HCT116 (cell line): ENCODE results near the gene TRAPPC12. TPM values are rescaled to one million over a fixed set of nuclear protein-coding genes. Genes with fewer than 3 reads are reported as not detected.

Experiments
- ATAC-seq: fragments of 200-7000 bp; cut with Tn5 transposase; 2 replicates; pipeline ENCODE4 v1.9.1; 2020; ENCODE audit warnings: mild to moderate bottlenecking, moderate library complexity
- BruUV-seq: library from RNA; stranded (reverse); fragments of 400-500 nt; replicated peaks from 2 replicates; lab custom pipeline; 2021; lab: Mats Ljungman, UMichigan
- CTCF ChIA-PET: fragments of 300-600 bp; sonication (Branson Sonifier 250); formaldehyde crosslinking; loops from one replicate; lab custom pipeline; 2021; ENCODE audit warnings: antibody characterized with exemption; lab: Charles Lee
- POLR2A ChIA-PET: fragments of 300-600, 350-600 bp; sonication (Branson Sonifier 250); formaldehyde crosslinking; loops from one replicate; lab custom pipeline; 2021; ENCODE audit warnings: antibody characterized with exemption; lab: Charles Lee
- RAD21 ChIA-PET, 2 experiments: fragments of 300-600 bp; sonication (Branson Sonifier 250); formaldehyde crosslinking; loops; one replicate each; lab custom pipeline; 2023; ENCODE audit warnings: low total read pairs in 2 of 2; ENCODE audit not compliant: uncharacterized antibody in 2 of 2, unreplicated experiment in 2 of 2, low non-redundant PET in 1 of 2; lab: Charles Lee
- DNase-seq: peaks from one replicate; pipeline ENCODE4 v3.0.0-alpha.2; 2010; ENCODE audit warnings: low read depth, low spot score
- H2AFZ ChIP-seq: fragments of 200-600 bp; shearing (Covaris generic), sonication (generic); 2 replicates; pipeline ENCODE4 v1.6.1; 2017; ENCODE audit warnings: low read depth, mixed run types, mixed read lengths, antibody characterized with exemption, low read length; ENCODE audit not compliant: poor library complexity, severe bottlenecking
- H3K27ac ChIP-seq: 2 replicates; pipeline ENCODE4 v1.5.1; 2012; ENCODE audit warnings: low read depth, low read length
- H3K27me3 ChIP-seq: fragments of 200-600 bp; sonication (generic); 2 replicates; pipeline ENCODE4 v1.6.1; 2016; ENCODE audit warnings: mixed run types, low read length, mixed read lengths; ENCODE audit not compliant: insufficient read depth
- H3K36me3 ChIP-seq, 2 experiments: fragments of 200-500 bp in 1 of 2; fragments of 200-600 bp in 1 of 2; sonication (Bioruptor generic) in 1 of 2; sonication (generic) in 1 of 2; 2 replicates each; pipeline versions ENCODE4 v1.5.1 to v1.6.1; 2014 to 2016; ENCODE audit warnings: low read length in 2 of 2, inconsistent platforms in 1 of 2, mixed read lengths in 1 of 2, mixed run types in 1 of 2; ENCODE audit not compliant: insufficient read depth in 2 of 2, control insufficient read depth in 1 of 2
- H3K4me1 ChIP-seq, 2 experiments: fragments of 200-600 bp in 1 of 2; sonication (generic) in 1 of 2; 2 replicates each; pipeline versions ENCODE4 v1.5.1 to v1.6.1; 2012 to 2017; ENCODE audit warnings: low read length in 2 of 2, inconsistent platforms in 1 of 2, mild to moderate bottlenecking in 1 of 2, mixed read lengths in 1 of 2, mixed run types in 1 of 2, moderate library complexity in 1 of 2; ENCODE audit not compliant: insufficient read depth in 2 of 2, control insufficient read depth in 1 of 2
- H3K4me2 ChIP-seq: fragments of 200-600 bp; sonication (generic); 2 replicates; pipeline ENCODE4 v1.6.1; 2017; ENCODE audit warnings: mixed run types, low read length, mixed read lengths
- H3K4me3 ChIP-seq, 2 experiments: fragments of 200-600 bp in 1 of 2; sonication (generic) in 1 of 2; replicated peaks in 1 of 2; 2 replicates each; pipeline ENCODE4 v1.5.1; 2011 to 2016; ENCODE audit warnings: low read length in 2 of 2, control low read depth in 1 of 2, low read depth in 1 of 2, mild to moderate bottlenecking in 1 of 2, mixed read lengths in 1 of 2, mixed run types in 1 of 2
- H3K79me2 ChIP-seq: fragments of 200-600 bp; sonication (generic); 2 replicates; pipeline ENCODE4 v1.6.1; 2017; ENCODE audit warnings: mild to moderate bottlenecking, mixed run types, low read length, moderate library complexity, mixed read lengths; ENCODE audit not compliant: insufficient read depth
- H3K9ac ChIP-seq: fragments of 200-600 bp; sonication (generic); 2 replicates; pipeline ENCODE4 v1.6.1; 2016; ENCODE audit warnings: low read length, mixed read lengths
- H3K9me2 ChIP-seq: fragments of 200-600 bp; sonication (generic), shearing (Covaris generic); 2 replicates; pipeline ENCODE4 v1.6.1; 2017; ENCODE audit warnings: mixed run types, mild to moderate bottlenecking, moderate library complexity; ENCODE audit not compliant: insufficient read depth
- H3K9me3 ChIP-seq, 2 experiments: fragments of 200-500 bp in 1 of 2; fragments of 200-600 bp in 1 of 2; sonication (Bioruptor generic) in 1 of 2; sonication (generic) in 1 of 2; 2 replicates each; pipeline ENCODE4 v1.6.1; 2014 to 2017; ENCODE audit warnings: low read length in 2 of 2, mixed read lengths in 2 of 2, inconsistent platforms in 1 of 2, low read depth in 1 of 2, mild to moderate bottlenecking in 1 of 2, mixed run types in 1 of 2, moderate library complexity in 1 of 2; ENCODE audit not compliant: control insufficient read depth in 1 of 2, insufficient read depth in 1 of 2
- H4K20me1 ChIP-seq: fragments of 200-600 bp; sonication (generic), shearing (Covaris generic); 2 replicates; pipeline ENCODE4 v1.6.1; 2017; ENCODE audit warnings: mixed run types, mild to moderate bottlenecking, moderate library complexity; ENCODE audit not compliant: insufficient read depth
- CEBPB ChIP-seq: IDR thresholded peaks from 2 replicates; pipeline ENCODE4 v1.6.1; 2012; ENCODE audit warnings: low read depth
- EGR1 ChIP-seq: IDR thresholded peaks from 2 replicates; pipeline ENCODE4 v1.6.1; 2012; ENCODE audit warnings: low read depth
- FOSL1 ChIP-seq: IDR thresholded peaks from 2 replicates; pipeline ENCODE4 v1.6.1; 2012; ENCODE audit warnings: low read depth
- RAD21 ChIP-seq: IDR thresholded peaks from 2 replicates; pipeline ENCODE4 v1.6.1; 2012; ENCODE audit warnings: low read depth, mild to moderate bottlenecking
- SIN3A ChIP-seq: IDR thresholded peaks from 2 replicates; pipeline ENCODE4 v1.6.1; 2012; ENCODE audit warnings: low read depth
- TCF7L2 ChIP-seq: IDR thresholded peaks from 2 replicates; pipeline ENCODE4 v1.7.0; 2011; ENCODE audit warnings: borderline replicate concordance, inconsistent platforms; ENCODE audit not compliant: insufficient read depth, insufficient read length; ENCODE audit errors: extremely low read depth
- YY1 ChIP-seq: IDR thresholded peaks from 2 replicates; pipeline ENCODE4 v1.6.1; 2011; ENCODE audit warnings: low read length, low read depth, moderate library complexity, mild to moderate bottlenecking; ENCODE audit not compliant: insufficient replicate concordance; ENCODE audit errors: extremely low read depth
- ZNF274 ChIP-seq: fragments of 200-500 bp; sonication (Bioruptor generic); IDR thresholded peaks from 2 replicates; pipeline ENCODE4 v1.6.1; 2014; ENCODE audit warnings: mild to moderate bottlenecking, low read depth, low read length, inconsistent platforms
- intact Hi-C: fragments of 100-400 bp; cut with micrococcal nuclease; formaldehyde crosslinking; loops from 2 replicates; pipeline ENCODE4 v1.10.0; 2022
- total RNA-seq: library from RNA; stranded (reverse); gene quantifications from one replicate; pipeline ENCODE4 v1.2.1, GENCODE V29; 2021; ENCODE audit not compliant: unreplicated experiment
- TF ChIP-seq, protein P1 (sequence below): IDR thresholded peaks from 2 replicates; pipeline ENCODE4 v1.6.1; 2012
- TF ChIP-seq, protein P2 (sequence below): IDR thresholded peaks from 2 replicates; pipeline ENCODE4 v1.6.1; 2012
- TF ChIP-seq, protein P3 (sequence below): IDR thresholded peaks from 2 replicates; pipeline ENCODE4 v1.6.1; 2011; ENCODE audit warnings: mild to moderate bottlenecking, low read length, moderate library complexity; ENCODE audit not compliant: insufficient replicate concordance; ENCODE audit errors: extremely low read depth

TRAPPC12 gene
- total RNA-seq, 1 experiment from 2014 or later: 47.4 TPM

DNA sequence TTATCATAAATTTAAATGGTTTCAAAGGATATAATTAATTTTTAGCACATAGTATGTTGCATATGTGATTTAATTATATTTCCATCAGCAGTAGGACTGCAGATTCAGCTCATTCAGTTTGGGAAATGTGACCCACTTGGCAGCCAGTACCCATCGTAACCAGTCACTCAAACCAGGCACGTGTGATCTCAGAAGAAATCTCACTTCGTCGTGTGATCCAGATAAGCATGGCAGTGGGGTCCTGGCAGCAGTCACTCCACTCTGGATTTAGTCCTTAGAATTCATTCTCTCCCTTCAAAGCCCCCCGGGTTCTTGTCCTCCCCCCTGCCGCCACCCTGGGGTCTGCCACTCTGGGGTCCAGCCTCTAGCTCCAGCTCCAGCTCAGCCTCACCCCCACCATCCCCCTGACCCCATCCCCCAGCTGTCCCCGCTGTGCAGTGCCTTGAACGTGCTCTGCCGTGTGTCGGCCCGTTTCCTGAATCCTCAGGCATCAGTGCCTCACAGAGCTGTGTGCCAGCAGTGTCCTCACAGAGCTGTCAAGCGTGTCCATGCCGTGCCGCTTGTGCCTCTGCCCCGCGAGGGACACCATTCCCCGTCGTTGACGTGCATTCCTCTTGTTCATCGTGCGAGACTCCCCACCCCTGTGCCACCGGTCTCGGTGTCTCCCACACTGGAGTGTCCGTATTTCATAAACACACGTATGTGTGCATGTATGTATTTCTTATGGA is 34.8 kb downstream of the TRAPPC12 start:
- intact Hi-C loops: no loop called here
- Histone ChIP-seq H3K27me3 (no peaks in the 10 kb centered on the region), H4K20me1 (no peaks in the 10 kb centered on the region), H3K36me3 (no peaks in the 10 kb centered on the region), H3K27ac (no peak overlapping the region), H3K9me3 (no peaks in the 10 kb centered on the region), H3K4me1 (no peaks in the 10 kb centered on the region), H3K9ac (no peak overlapping the region), H3K4me3 (no peak overlapping the region), H3K4me2 (no peak overlapping the region), H3K9me2 (no peaks in the 10 kb centered on the region), H2AFZ (no peak overlapping the region), H3K79me2 (0 out of 2 replicates have a peak, but pooled peaks cover 4% of the 10 kb centered on the region)
- no peak for DNase-seq
- ChIA-PET CTCF (no interaction called here), RAD21 (no interaction called here), POLR2A (no interaction called here)
- no peak for TF ChIP-seq ZNF274
- TF ChIP-seq YY1: no peak
- TF ChIP-seq RAD21: no peak
- TF ChIP-seq, protein P1, sequence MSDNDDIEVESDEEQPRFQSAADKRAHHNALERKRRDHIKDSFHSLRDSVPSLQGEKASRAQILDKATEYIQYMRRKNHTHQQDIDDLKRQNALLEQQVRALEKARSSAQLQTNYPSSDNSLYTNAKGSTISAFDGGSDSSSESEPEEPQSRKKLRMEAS: no peak
- no peak for TF ChIP-seq FOSL1
- no peak for TF ChIP-seq EGR1
- TF ChIP-seq, protein P2, sequence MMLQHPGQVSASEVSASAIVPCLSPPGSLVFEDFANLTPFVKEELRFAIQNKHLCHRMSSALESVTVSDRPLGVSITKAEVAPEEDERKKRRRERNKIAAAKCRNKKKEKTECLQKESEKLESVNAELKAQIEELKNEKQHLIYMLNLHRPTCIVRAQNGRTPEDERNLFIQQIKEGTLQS: no peak
- no peak for TF ChIP-seq CEBPB
- no TSS peak for BruUV-seq
- no peak for ATAC-seq

DNA sequence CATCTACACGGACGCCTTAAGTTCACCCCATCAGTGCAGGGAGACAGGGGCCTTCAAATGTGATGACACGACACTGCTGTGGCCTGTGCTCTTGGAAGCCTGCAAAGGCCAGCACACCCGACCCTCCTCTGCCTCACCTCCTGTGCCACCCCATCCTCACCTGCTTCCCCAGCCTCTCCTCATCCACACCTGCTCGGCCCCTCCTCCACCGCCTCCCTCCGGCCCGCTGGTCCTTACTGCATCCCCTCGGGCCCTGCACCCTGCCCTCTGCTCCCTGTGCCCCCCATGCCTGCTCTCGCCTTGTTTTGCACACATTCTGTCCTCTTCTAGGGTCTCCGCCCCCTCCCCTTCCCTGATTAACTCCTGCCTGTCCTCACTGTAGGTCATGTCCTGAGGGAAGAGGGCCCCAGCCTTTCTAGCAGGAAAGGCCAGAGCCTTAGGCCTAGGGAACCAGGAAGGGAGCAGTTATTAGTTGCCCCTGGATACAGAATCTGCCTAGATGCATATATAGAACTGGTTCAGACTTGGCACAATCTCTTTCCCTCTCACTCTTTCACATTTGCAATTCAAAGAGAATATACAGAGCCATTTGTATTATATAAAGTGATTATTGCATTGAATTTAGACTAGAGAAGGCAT is 39.4 kb downstream of the TRAPPC12 start:
- no TSS peak for BruUV-seq
- ATAC-seq (no peak), DNase-seq (no peak)
- Histone ChIP-seq H3K4me2 (no peak overlapping the region), H3K9me2 (no peaks in the 10 kb centered on the region), H3K4me3 (no peak overlapping the region), H3K36me3 (no peaks in the 10 kb centered on the region; a peak in 1 of 4 replicates), H3K4me1 (no peaks in the 10 kb centered on the region), H3K9me3 (no peaks in the 10 kb centered on the region), H4K20me1 (peaks cover 2% of the 10 kb centered on the region; the same call in 1 of the 2 replicates), H3K79me2 (0 out of 2 replicates have a peak, but pooled peaks cover under 1% of the 10 kb centered on the region), H3K27me3 (no peaks in the 10 kb centered on the region), H3K27ac (no peak overlapping the region), H3K9ac (no peak overlapping the region), H2AFZ (no peak overlapping the region)
- ChIA-PET CTCF (no interaction called here), RAD21 (no interaction called here), POLR2A (no interaction called here)
- intact Hi-C loops: no loop called here
- TF ChIP-seq ZNF274: no peak
- TF ChIP-seq SIN3A: no peak
- no peak for TF ChIP-seq CEBPB
- TF ChIP-seq FOSL1: no peak
- TF ChIP-seq YY1: no peak
- no peak for TF ChIP-seq TCF7L2
- TF ChIP-seq, protein P3, sequence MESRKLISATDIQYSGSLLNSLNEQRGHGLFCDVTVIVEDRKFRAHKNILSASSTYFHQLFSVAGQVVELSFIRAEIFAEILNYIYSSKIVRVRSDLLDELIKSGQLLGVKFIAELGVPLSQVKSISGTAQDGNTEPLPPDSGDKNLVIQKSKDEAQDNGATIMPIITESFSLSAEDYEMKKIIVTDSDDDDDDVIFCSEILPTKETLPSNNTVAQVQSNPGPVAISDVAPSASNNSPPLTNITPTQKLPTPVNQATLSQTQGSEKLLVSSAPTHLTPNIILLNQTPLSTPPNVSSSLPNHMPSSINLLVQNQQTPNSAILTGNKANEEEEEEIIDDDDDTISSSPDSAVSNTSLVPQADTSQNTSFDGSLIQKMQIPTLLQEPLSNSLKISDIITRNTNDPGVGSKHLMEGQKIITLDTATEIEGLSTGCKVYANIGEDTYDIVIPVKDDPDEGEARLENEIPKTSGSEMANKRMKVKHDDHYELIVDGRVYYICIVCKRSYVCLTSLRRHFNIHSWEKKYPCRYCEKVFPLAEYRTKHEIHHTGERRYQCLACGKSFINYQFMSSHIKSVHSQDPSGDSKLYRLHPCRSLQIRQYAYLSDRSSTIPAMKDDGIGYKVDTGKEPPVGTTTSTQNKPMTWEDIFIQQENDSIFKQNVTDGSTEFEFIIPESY: no peak
- no peak for TF ChIP-seq RAD21
- TF ChIP-seq EGR1: no peak
